T-helper 1 cell treated with Interleukin-12 subunit alpha and Interleukin-12 subunit beta and Interleukin-4 antibody, amounts not matched to agents 30 ng/mL and 1 ng/mL, for 36 hours (primary cell): ENCODE measurements around the gene RAE1. TPM values are rescaled to one million over a fixed set of nuclear protein-coding genes. Genes with fewer than 3 reads are reported as not detected.
"Not testable (repeated sequence)": the region's sequence is repeated elsewhere in the genome, so short reads cannot be mapped to it uniquely, and the experiment has no call there.

Experiments used
- intact Hi-C: fragments of 100-400 bp; cut with micrococcal nuclease; formaldehyde crosslinking; loops from one replicate; pipeline ENCODE4 v1.15.1; 2024
- total RNA-seq: library from RNA; stranded (reverse); gene quantifications from 2 replicates; pipeline ENCODE4 v1.2.3, GENCODE V29; 2022

RAE1 gene
- total RNA-seq, 1 donor from 2014 or later, result 37.2 TPM

DNA sequence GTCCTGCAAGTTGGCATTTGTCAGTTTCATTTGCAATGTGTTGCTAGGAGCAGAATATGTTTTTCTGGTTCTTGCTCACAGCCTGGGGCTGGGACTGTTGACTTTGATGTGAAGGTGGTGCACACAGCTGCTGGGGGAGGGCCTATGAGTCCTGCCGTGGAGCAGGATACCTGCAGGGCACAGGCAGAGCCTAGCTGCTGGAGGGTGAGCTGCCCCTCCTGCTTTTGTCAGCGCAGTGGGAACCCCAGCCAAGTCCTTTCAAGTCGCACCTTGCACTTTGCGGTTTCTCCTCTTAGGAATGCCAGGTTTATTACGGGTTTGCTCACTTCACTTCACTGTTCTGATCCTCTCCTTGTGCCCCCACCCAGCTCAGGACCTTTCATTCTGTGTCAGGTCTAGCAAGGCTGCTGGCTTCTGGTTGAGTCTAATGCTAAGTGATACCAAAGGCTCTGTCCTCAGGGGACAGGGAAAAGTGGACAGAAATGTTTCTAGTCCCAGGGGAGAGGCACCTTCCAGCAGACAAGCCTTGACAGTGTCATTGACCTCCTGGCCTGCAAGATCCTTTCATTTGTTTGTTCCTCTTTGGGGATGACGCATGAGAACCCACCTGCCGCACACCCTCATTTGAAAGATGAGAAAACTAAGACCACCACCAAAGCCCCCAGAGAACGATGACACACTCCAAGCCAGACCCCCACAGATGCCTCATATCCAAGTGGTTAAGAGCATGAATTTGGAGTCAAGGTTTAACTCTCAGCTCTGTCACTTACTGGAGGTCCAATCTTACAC lies 24.2 kb upstream of the RAE1 start:
- intact Hi-C loops, result loop anchor here (5.0 kb wide), 1 partner anchor 775 kb away; no protein-coding TSS in a partner anchor

DNA sequence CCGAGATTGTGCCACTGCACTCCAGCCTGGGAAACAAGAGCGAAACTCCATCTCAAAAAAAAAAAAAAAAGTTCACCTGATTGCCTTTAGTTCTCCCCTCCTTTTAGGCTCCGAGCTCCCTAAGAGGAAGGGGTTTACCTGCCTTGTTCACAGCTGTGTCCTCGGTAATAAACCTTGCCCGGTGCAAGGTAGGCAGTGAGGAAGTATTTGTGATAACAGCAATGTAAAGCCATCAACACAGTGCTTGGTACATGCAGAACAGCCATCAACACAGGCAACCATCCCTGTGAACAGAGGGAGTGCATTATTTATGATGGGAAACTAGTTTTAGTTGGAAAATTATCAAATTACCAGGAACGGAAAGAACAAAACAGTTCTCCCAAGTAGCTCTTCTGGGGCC lies 23.2 kb upstream of the RAE1 start:
- intact Hi-C loops, result loop anchor here (5.0 kb wide), 1 partner anchor 776 kb away; no protein-coding TSS in a partner anchor

DNA sequence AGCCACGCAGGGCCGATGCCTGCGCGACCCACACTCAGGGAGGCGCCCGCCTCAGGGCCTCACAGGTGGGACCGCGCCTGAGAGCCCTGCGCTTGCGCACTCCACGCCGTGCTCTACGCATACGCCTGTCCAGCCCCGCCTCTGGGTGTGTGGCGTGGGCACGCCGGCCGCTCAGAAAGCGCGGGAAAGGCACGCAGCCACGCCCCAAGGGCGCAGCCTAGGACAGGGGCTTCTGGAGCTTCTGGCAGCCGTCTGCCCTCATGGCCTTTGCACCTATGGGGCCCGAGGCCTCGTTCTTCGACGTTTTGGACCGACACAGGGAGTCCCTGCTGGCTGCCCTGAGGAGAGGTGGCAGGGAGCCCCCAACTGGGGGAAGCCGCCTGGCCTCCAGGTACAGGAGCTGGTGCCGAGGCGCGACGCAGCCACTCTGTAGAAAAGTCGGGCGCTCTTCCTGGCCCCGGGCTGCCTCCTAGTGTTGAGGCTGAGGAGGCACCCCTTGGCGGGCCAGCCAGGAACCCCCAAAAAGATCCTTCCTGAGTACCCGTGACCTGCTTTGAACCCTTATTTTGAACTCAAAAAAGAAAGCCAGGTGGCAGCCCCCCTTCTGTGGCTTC lies 21.3 kb upstream of the RAE1 start, which contains the start of gene SPO11:
Gene SPO11, plus strand, starts transcription at position 196 of the 614 bp plus-strand sequence. Its CDS starts 65 bp downstream, at position 261.
- intact Hi-C loops, result loop anchor here (5.0 kb wide), 1 partner anchor 777 kb away; no protein-coding TSS in a partner anchor

DNA sequence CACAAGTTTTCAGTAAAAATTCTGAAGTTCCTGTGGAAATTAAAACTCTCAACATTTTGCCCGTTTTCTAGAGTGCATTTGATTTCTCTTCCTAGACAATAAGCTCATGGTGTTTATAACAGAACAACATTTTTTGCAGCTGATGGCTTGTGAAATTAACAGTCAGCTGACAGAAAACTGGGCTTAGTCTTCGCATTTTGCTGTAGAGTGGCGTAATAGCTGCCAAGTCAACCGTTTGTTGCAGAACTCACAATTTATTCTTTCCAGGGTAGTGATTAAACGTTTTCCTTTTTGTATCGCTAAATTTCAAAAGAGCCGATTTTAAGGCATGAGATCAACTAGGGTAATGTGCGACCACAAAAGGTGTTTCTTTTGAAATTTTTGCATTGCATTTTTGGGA lies 20.1 kb upstream of the RAE1 start:
- intact Hi-C loops, result no loop called here

DNA sequence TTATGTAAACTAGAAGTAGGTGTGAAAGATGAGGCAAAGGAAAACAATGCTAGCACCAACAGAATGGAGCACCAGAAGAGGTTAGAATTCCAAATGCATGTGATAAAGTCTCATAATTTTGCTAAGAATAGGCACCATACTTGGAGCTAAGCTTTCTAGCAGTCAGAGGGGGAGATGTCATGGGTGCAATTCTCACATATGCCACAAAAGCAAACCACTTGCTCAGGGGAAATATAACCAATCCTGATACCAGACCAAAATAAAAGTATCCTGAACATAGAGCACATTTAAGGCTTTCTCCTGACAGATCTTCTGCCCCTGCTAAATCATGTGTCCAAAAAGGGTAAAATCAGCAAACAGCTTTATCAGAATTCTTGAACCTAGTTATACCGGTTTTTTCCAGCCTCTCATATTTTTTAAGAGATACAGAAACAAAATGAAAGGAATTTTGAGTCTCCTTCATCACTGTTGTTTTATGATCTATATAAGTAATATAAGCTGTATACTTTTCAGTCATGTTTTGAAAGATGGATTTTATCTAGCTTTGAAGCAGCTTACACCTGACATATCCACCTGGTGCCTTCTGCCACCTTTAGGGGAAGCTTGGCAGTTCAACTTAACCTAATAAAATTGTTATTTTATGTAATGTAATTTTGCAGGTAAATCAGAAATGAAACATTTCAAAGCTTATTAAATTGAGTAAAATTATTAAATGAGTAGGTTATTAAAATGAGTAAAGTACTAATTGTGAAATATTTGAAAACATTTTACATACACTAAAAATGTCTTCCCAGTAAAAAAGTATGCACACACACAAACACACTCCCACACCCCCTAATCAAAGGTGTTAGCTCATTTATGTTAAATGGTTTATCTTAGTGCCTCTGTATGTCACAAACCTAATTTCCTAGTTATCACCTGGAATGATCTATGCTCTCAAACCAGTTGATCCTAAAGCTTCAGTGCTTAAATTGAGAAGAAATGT lies 18.7 kb upstream of the RAE1 start:
- intact Hi-C loops, result no loop called here

GRCh38 chr20:57335392-57335791 lies 15.7 kb upstream of the RAE1 start:
- intact Hi-C loops, result no loop called here

GRCh38 chr20:57341663-57342062 lies 9.4 kb upstream of the RAE1 start:
- intact Hi-C loops, result no loop called here

DNA sequence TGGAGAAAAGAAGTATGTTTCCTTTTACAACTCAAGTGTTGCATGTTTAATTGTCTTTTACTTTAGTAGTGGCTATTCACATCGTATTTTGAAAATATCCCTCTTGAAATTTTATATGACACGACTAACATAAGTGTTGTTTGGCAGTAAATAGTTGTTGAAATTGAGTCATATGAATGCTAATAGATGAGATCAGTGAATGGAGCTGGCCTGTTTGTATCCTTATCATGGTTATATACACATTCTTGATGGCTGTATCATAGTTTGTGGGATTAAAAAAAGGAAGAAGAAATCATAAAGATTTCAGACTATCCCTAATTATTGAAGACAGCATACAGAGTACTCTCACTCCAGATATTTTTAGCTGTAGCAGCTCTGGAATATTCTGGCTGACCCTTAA lies 8.2 kb upstream of the RAE1 start:
- intact Hi-C loops, result no loop called here

DNA sequence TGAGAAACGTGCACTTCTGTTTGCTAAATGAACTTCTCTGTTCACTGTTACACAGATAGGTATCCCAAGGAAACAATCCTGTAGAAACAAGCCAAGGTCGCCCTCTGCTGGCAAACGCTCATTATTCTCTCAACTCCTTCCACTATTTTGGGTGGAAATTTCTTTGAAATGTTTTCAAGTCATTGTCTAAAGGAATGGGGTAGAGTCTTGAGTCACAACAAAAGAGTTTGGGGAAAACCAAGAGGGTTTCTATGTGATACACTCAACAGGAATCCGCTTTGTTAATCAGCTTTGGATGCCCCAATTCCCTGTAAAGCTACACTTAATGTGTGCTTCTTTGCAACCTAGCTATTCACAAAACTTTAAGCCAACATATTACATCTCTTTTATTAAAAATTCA lies 4.6 kb upstream of the RAE1 start:
- intact Hi-C loops, result loop anchor here (1.0 kb wide), 1 partner anchor 254 kb away; no protein-coding TSS in a partner anchor

- intact Hi-C loops, result no loop called here
These were observed 3.7 kb upstream of the RAE1 start for GRCh38 chr20:57347393-57347792.

GRCh38 chr20:57348200-57348921 lies 2.7 kb upstream of the RAE1 start:
- intact Hi-C loops, result not testable (repeated sequence)

GRCh38 chr20:57348922-57349574 lies 2.0 kb upstream of the RAE1 start:
- intact Hi-C loops, result not testable (repeated sequence)

DNA sequence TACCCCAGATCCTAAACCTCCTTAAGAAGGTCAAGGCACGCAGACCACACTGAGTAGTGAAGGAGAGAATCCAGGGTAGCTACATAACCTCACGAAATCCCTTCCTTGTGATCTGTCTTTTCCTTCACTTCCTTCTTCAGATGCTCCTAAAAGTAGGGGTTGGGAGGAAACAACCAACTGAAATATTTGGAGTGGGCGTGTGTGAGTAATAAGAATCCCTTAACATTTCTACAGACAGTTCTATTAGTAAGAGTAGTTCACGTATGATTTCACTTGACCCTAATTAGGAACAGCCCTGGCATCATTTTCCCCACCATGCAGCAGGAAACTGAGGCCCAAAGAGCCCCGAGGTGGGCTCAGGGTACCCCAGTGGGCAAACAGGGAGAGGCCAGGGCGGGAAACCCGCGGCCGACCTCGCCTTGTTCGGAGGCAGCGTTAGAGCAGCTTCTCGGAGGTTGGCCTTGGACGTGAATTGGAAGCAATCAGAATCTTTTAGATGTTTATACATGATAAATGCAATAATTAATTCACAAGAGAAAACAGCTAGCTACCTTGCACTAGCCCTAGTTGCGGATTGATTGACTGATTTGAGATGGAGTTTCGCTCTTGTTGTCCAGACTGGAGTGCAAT lies 859 bp upstream of the RAE1 start:
- intact Hi-C loops, result loop anchor here (2.0 to 5.0 kb wide), 3 partner anchors 361 to 958 kb away; partner anchors contain the start of genes AURKA, CSTF1, PMEPA1 and RTF2

GRCh38 chr20:57350726-57351041 lies 371 bp upstream of the RAE1 start:
- intact Hi-C loops, result loop anchor here (1.0 to 5.0 kb wide), 9 partner anchors 41 to 992 kb away; partner anchors contain the start of genes AURKA, CSTF1, FAM210B and PMEPA1

- intact Hi-C loops, result loop anchor here (5.0 kb wide), 1 partner anchor 960 kb away; the partner anchor contains the start of genes AURKA and CSTF1
These were observed 1.2 kb downstream of the RAE1 start for GRCh38 chr20:57352305-57352704.

GRCh38 chr20:57353351-57353750 lies 2.3 kb downstream of the RAE1 start:
- intact Hi-C loops, result loop anchor here (5.0 kb wide), 1 partner anchor 961 kb away; the partner anchor contains the start of genes AURKA and CSTF1

DNA sequence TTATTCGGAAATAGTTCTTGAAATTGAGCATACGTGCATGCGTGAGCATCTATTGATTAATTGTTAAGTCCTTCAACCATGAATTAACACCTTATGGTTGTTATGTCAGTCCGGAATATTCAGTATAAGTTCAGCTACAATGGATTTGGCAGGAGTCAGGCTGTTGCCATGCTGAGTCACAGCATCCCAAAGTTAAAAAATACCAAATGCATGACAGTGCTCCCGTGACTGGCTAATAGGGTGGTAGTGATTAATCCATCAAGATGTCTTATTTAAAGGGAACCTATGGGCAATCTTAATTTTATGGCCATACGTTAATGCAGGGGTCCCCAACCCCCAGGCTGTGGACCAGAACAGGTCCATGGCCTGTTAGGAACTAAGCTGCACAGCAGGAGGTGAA lies 10.5 kb downstream of the RAE1 start:
- intact Hi-C loops, result no loop called here

DNA sequence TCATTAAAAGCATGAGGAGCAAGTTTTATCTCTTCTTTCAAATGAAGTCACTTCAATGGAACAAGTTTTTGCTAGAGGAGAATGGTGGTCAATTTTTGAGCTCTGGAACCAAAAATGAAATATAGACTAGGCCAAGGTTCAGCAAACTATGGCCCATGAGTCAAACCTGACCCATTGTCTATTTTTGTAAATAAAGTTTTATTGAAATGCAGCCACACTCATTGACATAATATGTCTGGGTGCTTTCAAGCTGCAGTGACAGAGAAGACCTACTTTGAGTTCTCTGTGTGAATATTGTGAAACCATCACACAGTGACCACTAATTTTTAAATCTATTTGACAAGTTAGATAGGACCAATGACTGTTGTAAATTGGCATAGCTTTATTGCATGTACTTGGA lies 13.4 kb downstream of the RAE1 start:
- intact Hi-C loops, result no loop called here

DNA sequence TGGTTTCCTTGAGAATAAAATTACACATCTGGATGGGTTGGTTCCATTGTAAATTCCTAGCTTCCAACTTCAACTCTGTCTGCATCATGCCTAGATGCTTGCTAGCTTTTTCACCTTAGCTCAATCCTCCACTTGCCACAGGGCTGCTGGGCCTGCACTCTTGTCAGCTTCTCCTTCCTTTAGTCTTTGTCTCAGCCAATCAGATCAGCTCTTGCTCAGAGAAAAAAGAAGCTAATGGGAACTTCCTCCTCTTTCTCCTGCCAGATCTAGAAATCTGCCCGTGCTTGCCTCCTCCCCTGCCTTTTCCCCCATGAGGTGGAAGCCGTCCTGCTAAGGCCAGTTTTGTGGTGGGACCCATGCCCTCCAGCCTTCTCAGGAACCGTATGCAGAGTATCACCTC lies 18.5 kb downstream of the RAE1 start:
- intact Hi-C loops, result no loop called here
